ENCODE results near the gene SPSB3. TPM values are rescaled to one million over a fixed set of nuclear protein-coding genes. Genes with fewer than 3 reads are reported as not detected.

The SPSB3 gene
- total and polyA plus RNA-seq, 10 donors: 41.4 to 266 (median 90.0) TPM

DNA sequence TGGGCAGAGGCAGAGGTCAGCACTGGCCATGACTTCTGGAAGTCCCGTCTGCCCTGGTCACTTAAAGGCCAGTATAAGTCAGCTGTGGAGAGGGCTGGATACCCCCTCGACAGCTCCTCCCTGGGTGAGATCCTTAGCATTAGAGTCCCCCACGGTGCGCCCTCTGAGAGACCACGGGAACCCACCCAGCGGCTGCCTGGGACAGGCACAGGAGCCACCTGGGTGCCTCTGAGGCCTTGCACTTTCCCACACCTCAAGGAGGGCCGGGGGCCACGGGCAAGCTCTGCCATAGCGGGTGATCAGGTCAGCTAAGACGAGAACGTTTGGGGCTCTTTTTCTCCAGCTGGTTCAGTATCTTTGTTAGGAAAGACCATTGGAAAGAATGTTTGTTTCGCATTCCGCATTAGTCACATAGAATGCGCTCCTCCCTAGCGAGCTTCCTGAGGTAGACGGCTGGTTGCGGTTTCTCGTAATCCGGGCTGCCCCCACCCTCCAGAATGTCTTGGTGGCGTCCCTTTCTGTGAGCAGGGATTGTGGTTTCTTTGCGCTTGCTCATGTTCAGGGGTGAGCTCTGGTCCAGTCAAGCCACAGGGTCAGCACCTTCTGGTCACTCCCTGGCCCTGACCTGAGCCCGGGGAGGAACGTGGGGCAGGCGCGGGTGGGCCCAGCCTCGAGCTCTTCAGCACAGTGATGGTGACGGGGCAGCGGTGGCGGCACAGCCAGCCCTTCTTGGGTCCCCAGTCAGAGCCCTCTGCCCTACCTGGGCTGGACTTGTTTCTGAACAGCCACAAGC lies 36.3 kb downstream of the SPSB3 start:
- Histone ChIP-seq H3K36me3 (peaks cover 3 to 100% (median 83%) of the 10 kb centered on the region in 6 donors), H3K27ac (no peak overlapping the region), H3K27me3 (replicated peaks in 1 of 7) (no peaks in the 10 kb centered on the region), H3K4me3 (no peak overlapping the region), H3K9me3 (no peaks in the 10 kb centered on the region), H3K4me1 (no peaks in the 10 kb centered on the region)
- intact Hi-C loops (cut with DNase I; ENCODE audit: low total_unique reads): no loop called here
- 90 to 96% (median 94%) methylated on average over 13 to 29 of the region's 29 CpGs for WGBS, 5 donors
- DNase-seq: no peak
- no peak for TF ChIP-seq POLR2AphosphoS5 (IDR thresholded peaks at IDR 0.05)
- no peak for TF ChIP-seq POLR2A (IDR thresholded peaks at IDR 0.05)
- TF ChIP-seq, protein P1, sequence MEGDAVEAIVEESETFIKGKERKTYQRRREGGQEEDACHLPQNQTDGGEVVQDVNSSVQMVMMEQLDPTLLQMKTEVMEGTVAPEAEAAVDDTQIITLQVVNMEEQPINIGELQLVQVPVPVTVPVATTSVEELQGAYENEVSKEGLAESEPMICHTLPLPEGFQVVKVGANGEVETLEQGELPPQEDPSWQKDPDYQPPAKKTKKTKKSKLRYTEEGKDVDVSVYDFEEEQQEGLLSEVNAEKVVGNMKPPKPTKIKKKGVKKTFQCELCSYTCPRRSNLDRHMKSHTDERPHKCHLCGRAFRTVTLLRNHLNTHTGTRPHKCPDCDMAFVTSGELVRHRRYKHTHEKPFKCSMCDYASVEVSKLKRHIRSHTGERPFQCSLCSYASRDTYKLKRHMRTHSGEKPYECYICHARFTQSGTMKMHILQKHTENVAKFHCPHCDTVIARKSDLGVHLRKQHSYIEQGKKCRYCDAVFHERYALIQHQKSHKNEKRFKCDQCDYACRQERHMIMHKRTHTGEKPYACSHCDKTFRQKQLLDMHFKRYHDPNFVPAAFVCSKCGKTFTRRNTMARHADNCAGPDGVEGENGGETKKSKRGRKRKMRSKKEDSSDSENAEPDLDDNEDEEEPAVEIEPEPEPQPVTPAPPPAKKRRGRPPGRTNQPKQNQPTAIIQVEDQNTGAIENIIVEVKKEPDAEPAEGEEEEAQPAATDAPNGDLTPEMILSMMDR (IDR thresholded peaks at IDR 0.05 in 8 of 11, conservative IDR thresholded peaks at IDR 0.05 in 3 of 11): no peak

DNA sequence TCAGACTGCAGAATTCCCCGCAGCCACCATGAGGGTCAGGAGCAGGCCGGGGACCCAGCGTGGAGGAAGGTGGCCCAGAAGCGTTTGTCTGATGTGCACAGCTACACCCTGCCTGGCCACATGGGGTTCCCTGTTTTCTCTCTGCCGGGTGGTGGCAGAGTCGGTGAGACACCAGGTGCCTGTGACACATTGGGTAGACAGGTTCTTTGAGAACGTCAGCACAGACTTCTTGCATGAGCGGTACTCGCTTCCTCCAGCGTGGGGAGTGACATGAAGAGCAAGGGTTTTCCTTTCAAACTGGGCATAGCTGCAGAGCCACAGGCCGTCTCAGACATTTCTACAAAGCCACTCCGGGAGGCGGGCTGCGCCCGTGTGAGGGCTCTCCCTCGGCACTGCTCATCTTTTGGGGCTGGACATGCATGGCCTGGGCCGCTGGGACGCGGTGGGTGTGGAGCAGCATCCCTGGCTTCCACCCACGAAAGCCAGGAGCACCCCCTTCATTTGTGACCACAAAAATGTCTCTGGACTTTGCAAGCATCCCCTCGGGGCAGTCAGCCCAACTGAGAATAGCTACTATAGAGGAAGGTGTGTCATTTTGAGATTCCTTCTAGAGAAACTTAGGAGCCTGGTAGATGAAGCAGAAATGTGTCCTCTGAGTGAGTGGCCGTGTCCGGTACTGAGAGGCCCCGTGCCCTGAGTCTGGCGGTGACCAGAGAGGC lies 37.0 kb downstream of the SPSB3 start:
- Histone ChIP-seq H3K36me3 (peaks cover 3 to 100% (median 84%) of the 10 kb centered on the region in 6 donors), H3K27ac (no peak overlapping the region), H3K27me3 (replicated peaks in 1 of 7) (no peaks in the 10 kb centered on the region), H3K9me3 (no peaks in the 10 kb centered on the region), H3K4me1 (no peaks in the 10 kb centered on the region), H3K4me3 (no peak overlapping the region)
- 89 to 95% (median 91%) methylated on average over 20 to 25 of the region's 25 CpGs for WGBS, 5 donors
- DNase-seq: no peak
- TF ChIP-seq POLR2AphosphoS5 (IDR thresholded peaks at IDR 0.05) (peak in 1 of 3 donors; percentile 8), POLR2A (IDR thresholded peaks at IDR 0.05) (no peak)
- intact Hi-C loops (cut with DNase I; ENCODE audit: low total_unique reads): no loop called here

DNA sequence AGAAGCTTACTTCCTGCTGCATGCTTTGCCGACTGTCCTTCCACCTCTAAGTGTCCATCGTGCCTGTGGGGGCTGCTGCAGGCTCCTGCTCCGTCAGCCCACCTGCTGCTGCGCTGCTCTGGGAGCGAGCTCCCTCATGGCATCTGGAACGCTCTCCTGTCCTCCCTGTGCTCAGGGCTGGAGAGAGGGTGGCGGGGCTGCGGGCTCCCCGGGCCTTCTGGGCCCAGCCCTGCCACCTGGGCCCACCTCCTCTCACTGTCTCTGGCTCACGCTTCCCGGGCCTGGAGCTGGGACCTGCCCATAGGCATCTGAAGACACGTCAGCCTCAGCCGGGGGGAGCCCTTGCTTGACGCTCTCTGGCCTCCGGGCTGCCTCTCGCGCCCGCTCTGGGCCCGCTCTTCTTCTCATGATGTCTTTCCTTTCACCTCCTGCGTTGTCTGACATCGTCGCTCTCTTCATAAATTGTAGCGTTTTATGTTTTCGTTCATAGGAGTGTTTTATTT lies 38.0 kb downstream of the SPSB3 start:
- TF ChIP-seq POLR2AphosphoS5 (IDR thresholded peaks at IDR 0.05) (no peak), POLR2A (IDR thresholded peaks at IDR 0.05) (no peak)
- TF ChIP-seq, protein P1 (IDR thresholded peaks at IDR 0.05 in 8 of 11, conservative IDR thresholded peaks at IDR 0.05 in 3 of 11): no peak
- 91 to 96% (median 94%) methylated on average over 24 of the region's 24 CpGs for WGBS, 5 donors
- H3K4me3 ChIP-seq: no peak overlapping the region
- no peaks in the 10 kb centered on the region for H3K9me3 ChIP-seq
- H3K27ac ChIP-seq: no peak overlapping the region
- no peak for DNase-seq
- H3K27me3 ChIP-seq (replicated peaks in 1 of 7): no peaks in the 10 kb centered on the region
- H3K4me1 ChIP-seq: no peaks in the 10 kb centered on the region
- intact Hi-C loops (cut with DNase I; ENCODE audit: low total_unique reads): no loop called here
- H3K36me3 ChIP-seq: peaks cover 3 to 93% (median 77%) of the 10 kb centered on the region in 6 donors

DNA sequence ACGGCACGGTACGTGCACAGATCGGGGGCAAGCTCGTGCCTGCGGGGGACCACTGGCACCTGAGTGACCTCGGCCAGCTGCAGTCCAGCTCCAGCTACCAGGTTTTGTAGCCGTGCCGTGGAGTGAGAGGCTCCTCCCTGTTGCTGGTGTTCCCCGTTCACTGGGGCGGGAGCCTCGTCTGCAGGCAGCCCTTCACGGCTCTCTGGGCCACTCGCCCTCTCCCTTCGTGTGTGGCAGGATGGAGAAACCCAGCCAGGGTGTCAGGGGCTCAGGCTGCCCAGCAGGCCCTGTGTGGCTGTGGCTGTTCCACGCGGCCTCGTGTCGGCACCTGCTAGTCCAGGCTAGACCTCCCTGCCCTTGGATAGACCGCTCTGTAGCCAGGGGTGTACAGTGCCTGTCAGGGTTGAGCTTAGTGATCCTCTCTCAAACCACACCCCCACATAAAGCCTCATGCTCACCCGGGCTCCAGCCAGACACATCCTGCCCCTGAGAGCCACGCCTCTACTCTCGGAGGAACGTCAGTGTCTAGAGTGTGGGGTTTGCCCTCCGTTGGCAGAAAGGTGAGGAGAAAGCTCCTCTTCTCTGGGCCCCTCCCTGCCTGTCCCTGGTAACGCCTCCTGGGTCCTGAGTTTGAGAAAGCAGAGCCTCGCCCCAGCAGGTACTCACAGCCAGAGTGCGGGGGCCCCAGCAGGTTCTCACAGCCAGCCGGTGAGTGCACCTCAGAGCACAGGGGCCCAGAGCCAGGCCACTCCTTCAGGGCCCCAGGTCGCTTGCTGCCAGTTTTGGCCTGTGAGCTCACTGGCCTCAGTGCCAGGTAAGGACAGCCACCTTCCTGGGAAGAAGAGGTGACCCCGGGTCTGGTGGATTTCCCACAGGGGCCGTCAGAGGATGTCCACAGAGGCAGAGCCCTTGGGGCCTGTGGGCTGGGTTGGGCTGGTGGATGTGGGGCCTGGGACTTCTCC lies 38.7 kb downstream of the SPSB3 start:
- 92 to 96% (median 93%) methylated on average over 16 to 32 of the region's 32 CpGs for WGBS, 5 donors
- Histone ChIP-seq H3K36me3 (peaks cover 3 to 85% (median 69%) of the 10 kb centered on the region in 6 donors), H3K4me1 (no peaks in the 10 kb centered on the region), H3K4me3 (no peak overlapping the region), H3K9me3 (no peaks in the 10 kb centered on the region), H3K27ac (no peak overlapping the region), H3K27me3 (replicated peaks in 1 of 7) (no peaks in the 10 kb centered on the region)
- TF ChIP-seq POLR2A (IDR thresholded peaks at IDR 0.05): no peak
- TF ChIP-seq, protein P1 (IDR thresholded peaks at IDR 0.05 in 8 of 11, conservative IDR thresholded peaks at IDR 0.05 in 3 of 11): no peak
- TF ChIP-seq POLR2AphosphoS5 (IDR thresholded peaks at IDR 0.05): peak in 1 of 3 donors; percentile 35
- DNase-seq: no peak
- intact Hi-C loops (cut with DNase I; ENCODE audit: low total_unique reads): no loop called here
